ENCODE results near the gene CSH1. TPM values are rescaled to one million over a fixed set of nuclear protein-coding genes. Genes with fewer than 3 reads are reported as not detected.

Gene CSH1
- total RNA-seq, 1 experiment from 2014 or later: not detected

GRCh38 chr17:63855185-63855584 is 41.2 kb downstream of the CSH1 start:
- H3K9me3 Mint-ChIP-seq (ENCODE audit: low read depth, unreplicated experiment): no peaks in the 10 kb centered on the region
- CTCF ChIA-PET: interaction anchor here (0.5 kb wide), 1 partner anchor 75 kb away, joined by 3 read pairs; no protein-coding TSS in a partner anchor
- no peak for TF ChIP-seq CTCF (IDR thresholded peaks at IDR 0.05; ENCODE audit: unreplicated experiment)
- DNase-seq: no peak
- H3K4me3 Mint-ChIP-seq (ENCODE audit: low read depth, unreplicated experiment): no peak overlapping the region
- BruUV-seq (replicated peaks): no TSS peak
- intact Hi-C loops (cut with micrococcal nuclease; ENCODE audit: unreplicated experiment): no loop called here
- H3K4me1 Mint-ChIP-seq (ENCODE audit: low read depth, unreplicated experiment): no peaks in the 10 kb centered on the region
- peaks cover 16% of the 10 kb centered on the region for H3K27me3 Mint-ChIP-seq (ENCODE audit: unreplicated experiment)
- no peaks in the 10 kb centered on the region for H3K36me3 Mint-ChIP-seq (ENCODE audit: insufficient read depth, unreplicated experiment)
- no peak overlapping the region for H3K27ac Mint-ChIP-seq (ENCODE audit: unreplicated experiment)

DNA sequence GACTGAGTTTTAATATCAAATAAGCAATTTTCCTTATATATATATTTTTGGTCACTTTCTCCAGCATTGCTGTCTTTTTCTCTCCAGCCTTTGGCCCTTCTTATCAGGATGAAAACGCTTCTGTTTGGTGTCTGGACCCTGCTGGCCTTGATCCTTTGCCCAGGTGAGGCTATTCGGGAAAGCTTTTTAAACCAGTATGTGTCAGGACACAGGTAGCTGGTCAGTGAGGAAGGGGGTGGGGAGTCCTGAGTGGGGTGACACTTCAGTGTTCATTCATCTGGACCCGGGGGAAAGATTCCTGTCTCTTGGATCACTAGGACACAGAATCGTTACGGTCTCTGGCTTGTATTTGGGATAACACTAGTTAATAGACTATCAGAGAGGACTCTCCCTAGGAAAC is 41.7 kb downstream of the CSH1 start:
- no peak for TF ChIP-seq CTCF (IDR thresholded peaks at IDR 0.05; ENCODE audit: unreplicated experiment)
- H3K27me3 Mint-ChIP-seq (ENCODE audit: unreplicated experiment): peaks cover 11% of the 10 kb centered on the region
- DNase-seq: no peak
- CTCF ChIA-PET: interaction anchor here (0.5 kb wide), 1 partner anchor 75 kb away, joined by 3 read pairs; no protein-coding TSS in a partner anchor
- H3K4me1 Mint-ChIP-seq (ENCODE audit: low read depth, unreplicated experiment): no peaks in the 10 kb centered on the region
- no peaks in the 10 kb centered on the region for H3K36me3 Mint-ChIP-seq (ENCODE audit: insufficient read depth, unreplicated experiment)
- H3K4me3 Mint-ChIP-seq (ENCODE audit: low read depth, unreplicated experiment): no peak overlapping the region
- intact Hi-C loops (cut with micrococcal nuclease; ENCODE audit: unreplicated experiment): no loop called here
- H3K27ac Mint-ChIP-seq (ENCODE audit: unreplicated experiment): no peak overlapping the region
- no peaks in the 10 kb centered on the region for H3K9me3 Mint-ChIP-seq (ENCODE audit: low read depth, unreplicated experiment)
- BruUV-seq (replicated peaks): no TSS peak

DNA sequence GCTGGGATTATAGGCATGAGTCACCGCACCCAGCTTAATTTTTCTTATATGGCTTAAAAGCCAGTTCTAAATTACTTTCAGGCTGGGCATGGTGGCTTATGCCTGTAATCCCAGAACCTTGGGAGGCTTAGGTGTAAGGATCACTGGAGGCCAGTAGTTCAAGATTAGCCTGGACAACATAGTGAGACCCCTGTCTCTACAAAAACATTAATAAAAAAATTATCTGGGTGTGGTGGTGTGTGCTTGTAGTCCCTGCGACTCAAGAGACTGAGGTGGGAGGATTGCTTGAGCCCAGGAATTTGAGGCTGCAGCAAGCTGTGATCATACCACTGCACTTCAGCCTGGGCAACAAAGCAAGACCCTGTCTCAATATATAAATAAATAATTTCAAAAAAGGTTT is 43.1 kb downstream of the CSH1 start:
- Mint-ChIP-seq H3K4me3 (ENCODE audit: low read depth, unreplicated experiment) (no peak overlapping the region), H3K27ac (ENCODE audit: unreplicated experiment) (no peak overlapping the region), H3K36me3 (ENCODE audit: insufficient read depth, unreplicated experiment) (peaks cover 9% of the 10 kb centered on the region), H3K4me1 (ENCODE audit: low read depth, unreplicated experiment) (no peaks in the 10 kb centered on the region), H3K9me3 (ENCODE audit: low read depth, unreplicated experiment) (no peaks in the 10 kb centered on the region), H3K27me3 (ENCODE audit: unreplicated experiment) (no peaks in the 10 kb centered on the region)
- no peak for DNase-seq
- intact Hi-C loops (cut with micrococcal nuclease; ENCODE audit: unreplicated experiment): no loop called here
- BruUV-seq (replicated peaks): no TSS peak
- CTCF ChIA-PET: no interaction called here
- TF ChIP-seq CTCF (IDR thresholded peaks at IDR 0.05; ENCODE audit: unreplicated experiment): no peak

DNA sequence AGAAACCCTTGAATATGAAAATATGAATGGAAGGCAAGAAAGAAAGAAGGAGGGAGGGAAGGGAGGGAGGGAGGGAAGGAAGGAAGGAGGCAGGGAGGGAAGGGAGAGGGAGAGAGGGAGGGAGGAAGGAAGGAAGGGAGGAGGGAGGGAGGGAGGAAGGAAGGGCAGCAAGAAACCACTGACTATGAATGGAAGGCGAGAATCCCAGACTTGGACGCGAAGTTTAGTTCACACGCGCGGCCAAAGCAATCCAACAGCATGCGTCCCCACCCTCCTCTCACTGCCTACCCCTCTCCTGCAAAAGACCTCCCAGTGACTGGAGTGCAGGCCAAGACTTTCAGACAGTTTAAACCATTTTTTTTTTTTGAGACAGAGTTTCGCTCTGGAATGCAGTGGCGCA is 46.0 kb downstream of the CSH1 start:
- Mint-ChIP-seq H3K27ac (ENCODE audit: unreplicated experiment) (no peak overlapping the region), H3K4me3 (ENCODE audit: low read depth, unreplicated experiment) (no peak overlapping the region), H3K27me3 (ENCODE audit: unreplicated experiment) (no peaks in the 10 kb centered on the region), H3K9me3 (ENCODE audit: low read depth, unreplicated experiment) (no peaks in the 10 kb centered on the region), H3K4me1 (ENCODE audit: low read depth, unreplicated experiment) (no peaks in the 10 kb centered on the region), H3K36me3 (ENCODE audit: insufficient read depth, unreplicated experiment) (peaks cover 14% of the 10 kb centered on the region)
- DNase-seq: no peak
- no peak for TF ChIP-seq CTCF (IDR thresholded peaks at IDR 0.05; ENCODE audit: unreplicated experiment)
- no TSS peak for BruUV-seq (replicated peaks)
- CTCF ChIA-PET: interaction anchor here (0.7 kb wide), 1 partner anchor 76 kb away, joined by 3 read pairs; the partner anchor contains the start of gene DDX42
- intact Hi-C loops (cut with micrococcal nuclease; ENCODE audit: unreplicated experiment): no loop called here

All from Calu3 (cell line).